Kidney glomerular epithelial cell (primary cell): Measurements from ENCODE around the gene ASPG.

Experiments used
- DNase-seq: peaks from one replicate; lab custom pipeline; 2025; lab: John Stamatoyannopoulos, UW

ASPG gene

GRCh38 chr14:104085032-104085888 is at the start of gene ASPG:
Gene ASPG (plus strand): TSS chr14:104085700. CDS start chr14:104085771, 71 bp downstream.
- no peak for DNase-seq

DNA sequence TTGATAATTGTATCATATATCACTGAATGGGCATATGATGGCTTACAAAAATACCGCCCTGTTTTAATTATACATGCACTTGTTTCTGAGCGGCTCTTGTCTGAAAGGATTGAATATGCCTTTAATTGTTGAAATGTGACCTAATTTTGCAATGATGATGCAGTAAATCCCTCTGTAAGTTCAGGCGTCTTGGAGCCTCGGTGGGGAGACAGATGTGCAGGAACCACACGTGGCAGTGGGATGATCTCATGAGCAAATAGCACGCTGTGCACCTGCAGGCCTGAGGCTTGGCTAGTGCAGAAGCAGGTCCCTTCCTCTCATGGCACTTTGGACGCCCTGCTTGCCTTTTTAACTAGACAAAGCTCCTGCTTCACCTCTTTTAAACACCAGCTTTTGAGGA is 49.3 kb upstream of the ASPG start:
- no peak for DNase-seq

DNA sequence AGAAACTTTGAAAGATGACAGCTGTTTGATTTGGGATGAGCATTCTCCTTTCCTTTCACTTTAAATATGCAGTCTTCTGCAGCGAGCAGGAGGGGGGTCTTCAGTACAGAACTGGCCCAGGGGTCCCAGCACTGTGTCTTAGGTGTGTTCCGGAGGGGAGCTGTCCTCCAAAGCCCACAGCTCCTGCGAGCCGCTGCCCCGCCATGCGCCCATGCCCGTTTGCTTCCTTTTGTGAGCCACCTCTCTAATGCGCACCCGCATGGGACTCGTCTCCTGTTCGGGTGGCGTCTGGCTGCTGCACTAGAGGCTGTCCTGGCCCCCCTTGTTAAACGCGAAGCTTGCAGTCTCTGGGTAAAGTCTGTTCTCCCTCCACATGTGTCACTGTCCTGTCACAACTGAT is 48.4 kb upstream of the ASPG start:
- DNase-seq = no peak

GRCh38 chr14:104037903-104038302 is 47.6 kb upstream of the ASPG start:
- no peak for DNase-seq

- no peak for DNase-seq
Measured at GRCh38 chr14:104039214-104039613, 46.3 kb upstream of the ASPG start.

DNA sequence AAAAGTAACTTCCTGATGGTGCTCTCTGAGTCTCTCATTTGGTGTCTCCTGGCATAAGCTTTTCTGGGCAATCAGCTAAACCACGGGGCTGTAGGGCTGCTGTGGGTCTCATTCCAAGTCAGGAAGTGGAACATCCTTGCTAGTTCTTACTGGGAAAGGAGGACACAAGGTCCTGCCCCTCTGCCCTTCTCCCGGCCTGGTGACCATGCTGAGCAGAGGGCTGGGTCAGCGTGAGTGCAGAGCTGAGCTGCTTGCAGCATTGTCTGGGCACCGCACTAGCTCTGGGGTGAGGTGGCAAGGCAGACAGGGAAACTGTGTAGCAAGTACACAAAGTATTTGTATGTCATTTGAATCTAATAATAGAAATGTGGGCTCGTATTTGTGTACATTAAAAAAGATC is 45.0 kb upstream of the ASPG start:
- no peak for DNase-seq

GRCh38 chr14:104041430-104042104 is 43.9 kb upstream of the ASPG start:
- DNase-seq = no peak

GRCh38 chr14:104044016-104044415 is 41.5 kb upstream of the ASPG start:
- no peak for DNase-seq

DNA sequence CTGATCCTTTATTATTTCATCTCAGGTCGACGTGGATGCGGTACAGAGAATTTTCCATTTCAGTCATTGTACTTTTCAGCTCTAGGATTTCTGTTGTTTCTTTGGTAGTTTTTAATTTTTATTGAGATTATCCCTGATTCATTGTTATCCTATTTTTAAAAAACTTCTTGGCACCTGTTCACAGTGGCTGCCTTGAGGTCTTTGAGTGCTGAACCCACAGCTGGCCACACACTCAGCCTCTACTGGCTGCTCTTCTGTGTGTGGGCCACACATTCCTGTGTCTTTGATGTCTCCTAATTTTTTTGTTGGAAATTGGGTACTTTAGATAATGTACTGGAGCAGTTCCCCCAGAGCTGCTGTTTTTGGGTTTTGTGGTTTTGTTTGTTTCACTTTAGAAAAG is 37.7 kb upstream of the ASPG start:
- DNase-seq = no peak

DNA sequence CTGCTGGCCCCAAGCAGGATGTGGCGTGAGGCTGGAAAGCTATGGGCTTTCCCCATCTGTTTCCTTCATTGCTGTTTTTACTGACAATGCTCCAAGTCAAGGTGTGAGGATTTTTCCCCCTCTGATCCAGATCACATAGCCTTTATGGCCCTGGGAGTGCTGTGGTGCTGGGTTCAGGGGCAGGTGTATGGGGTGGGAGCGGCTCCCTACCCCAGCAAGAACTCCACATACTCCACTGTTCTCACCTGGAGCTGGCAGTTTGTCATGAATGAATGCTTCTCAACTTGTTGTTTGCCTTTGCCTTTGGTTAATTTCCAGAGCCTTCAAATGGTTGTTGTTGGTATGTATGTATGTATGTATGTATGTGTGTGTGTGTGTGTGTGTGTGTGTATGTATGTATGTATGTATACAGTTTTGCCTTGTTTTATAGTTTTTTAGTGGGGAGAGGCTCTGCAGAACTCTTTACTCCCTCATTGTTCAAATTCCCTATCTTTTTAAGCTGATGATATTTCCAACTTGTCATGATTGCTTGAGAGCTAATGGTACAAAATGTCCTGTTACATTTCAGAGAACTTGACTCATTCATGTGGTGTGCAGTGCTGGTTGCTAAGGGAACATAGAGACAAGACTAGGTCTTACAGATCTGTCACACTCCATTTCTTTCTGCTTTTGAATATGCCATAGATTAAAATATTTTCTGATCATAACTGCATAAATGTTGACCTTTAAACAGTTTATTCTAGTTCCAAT is 36.6 kb upstream of the ASPG start:
- peak; percentile 51 for DNase-seq

- no peak for DNase-seq
Measured at GRCh38 chr14:104049576-104050240, 35.8 kb upstream of the ASPG start.

- no peak for DNase-seq
Measured at GRCh38 chr14:104051092-104051813, 34.2 kb upstream of the ASPG start.

DNA sequence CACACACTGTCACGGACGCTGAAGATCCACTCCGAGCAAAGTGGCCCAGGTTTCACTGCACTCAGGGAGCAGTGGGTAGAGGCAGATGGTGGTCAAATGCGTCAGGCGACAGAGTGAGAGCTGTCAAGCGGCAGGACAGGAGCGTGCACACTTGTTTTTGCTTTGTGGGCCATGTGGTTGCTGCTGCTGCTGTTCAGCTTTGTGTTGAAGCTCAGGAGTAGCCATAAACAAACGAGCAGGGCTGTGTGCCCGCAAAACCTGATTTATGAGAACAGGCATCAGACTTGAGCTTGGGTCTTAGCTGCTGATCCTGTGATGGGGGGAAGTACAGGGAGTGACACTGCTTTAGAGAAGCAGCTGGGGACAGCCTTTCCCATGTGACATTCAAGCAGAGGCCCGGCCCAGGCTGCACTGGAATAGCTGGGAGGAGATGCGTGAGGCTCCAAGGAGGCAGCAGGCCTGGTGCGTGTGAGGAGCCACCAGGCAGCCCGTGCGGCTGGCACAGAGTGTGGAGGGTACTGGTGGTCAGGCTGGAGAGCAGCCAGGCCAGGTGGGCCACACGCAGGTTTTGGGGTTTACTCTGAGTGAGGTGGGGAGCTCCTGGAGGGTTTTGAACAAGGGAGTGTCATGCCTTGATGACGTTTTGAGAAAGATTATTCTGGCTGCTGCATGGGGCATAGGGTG is 31.1 kb upstream of the ASPG start:
- DNase-seq = no peak

- no peak for DNase-seq
Measured at GRCh38 chr14:104062281-104062680, 23.2 kb upstream of the ASPG start.

DNA sequence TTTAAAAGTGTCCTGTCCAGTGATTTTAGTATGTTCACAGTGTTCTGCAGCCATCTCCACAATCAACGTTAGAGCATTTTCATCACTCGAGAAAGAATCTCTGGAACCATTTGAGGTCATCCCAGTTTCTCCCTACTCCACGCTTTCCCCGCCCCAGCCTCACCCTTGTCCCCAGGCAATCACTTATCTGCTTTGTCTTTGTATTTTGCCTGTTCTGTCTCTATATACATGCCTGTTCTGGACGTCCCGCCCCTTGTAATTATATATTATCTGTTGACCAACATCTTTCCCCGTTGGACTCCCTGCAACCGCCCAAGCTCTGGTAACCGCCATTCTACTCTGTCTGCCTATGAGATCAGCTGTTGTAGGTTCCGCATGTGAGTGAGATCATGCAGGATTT is 21.5 kb upstream of the ASPG start:
- no peak for DNase-seq

- DNase-seq = no peak
Measured at GRCh38 chr14:104066279-104066678, 19.2 kb upstream of the ASPG start.

GRCh38 chr14:104066719-104067295 is 18.7 kb upstream of the ASPG start:
- no peak for DNase-seq

DNA sequence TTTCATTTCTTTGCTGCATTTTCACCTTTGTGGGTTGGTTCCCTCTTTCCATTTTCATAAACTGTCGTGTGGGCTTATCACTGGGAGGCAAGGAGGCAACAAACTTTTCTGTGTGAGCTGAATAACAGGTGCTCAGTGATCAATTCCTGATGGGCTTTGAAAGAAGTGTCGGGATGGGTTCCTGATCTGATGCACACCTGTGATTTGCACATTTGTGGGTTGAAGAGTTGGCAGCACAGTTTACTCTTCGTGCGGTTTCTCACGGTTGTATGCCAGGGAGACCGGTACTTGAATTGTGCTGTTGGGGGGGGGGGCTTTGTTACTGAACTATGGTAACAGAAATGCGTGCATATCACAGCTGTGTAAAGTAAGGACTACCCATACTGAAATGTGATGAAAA is 16.0 kb upstream of the ASPG start:
- no peak for DNase-seq

DNA sequence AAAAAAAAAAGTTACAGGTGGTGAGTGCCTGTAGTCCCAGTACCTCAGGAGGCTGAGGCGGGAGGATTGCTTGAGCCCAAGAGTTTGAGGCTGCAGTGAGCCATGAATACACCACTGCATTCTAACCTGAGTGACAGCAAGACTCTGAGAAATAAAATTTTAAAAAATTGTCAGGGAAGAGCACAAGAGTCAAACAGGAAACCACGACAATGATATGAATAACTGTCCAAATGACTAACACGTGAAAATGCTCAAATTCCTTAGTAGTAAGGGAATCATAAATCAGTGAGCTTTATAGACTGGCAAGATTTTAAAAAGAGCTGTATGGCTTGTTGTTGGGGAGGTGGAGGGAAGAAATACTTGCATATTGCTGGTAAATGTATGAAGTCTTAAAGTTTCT is 12.9 kb upstream of the ASPG start:
- peak; percentile 7 for DNase-seq

GRCh38 chr14:104073764-104074163 is 11.7 kb upstream of the ASPG start:
- no peak for DNase-seq
